Sigmoid colon (tissue), 4 donors: ENCODE data around the gene TDRD7.

Experiments used
- EP300 ChIP-seq, 4 donors: sonication (generic); formaldehyde crosslinking; IDR thresholded peaks; one replicate each; pipeline ENCODE4 v1.6.1; 2017; ENCODE audit warnings: antibody characterized with exemption in 4 of 4
- TF ChIP-seq, protein P1 (sequence below), 4 experiments: fragments of 450-650 bp in 3 of 4; fragments of 200-600 bp in 1 of 4; IDR thresholded peaks; one replicate each; pipeline ENCODE4 v1.5.1; 2016 to 2019; ENCODE audit warnings: antibody characterized with exemption in 4 of 4, mild to moderate bottlenecking in 3 of 4, moderate library complexity in 2 of 4

DNA sequence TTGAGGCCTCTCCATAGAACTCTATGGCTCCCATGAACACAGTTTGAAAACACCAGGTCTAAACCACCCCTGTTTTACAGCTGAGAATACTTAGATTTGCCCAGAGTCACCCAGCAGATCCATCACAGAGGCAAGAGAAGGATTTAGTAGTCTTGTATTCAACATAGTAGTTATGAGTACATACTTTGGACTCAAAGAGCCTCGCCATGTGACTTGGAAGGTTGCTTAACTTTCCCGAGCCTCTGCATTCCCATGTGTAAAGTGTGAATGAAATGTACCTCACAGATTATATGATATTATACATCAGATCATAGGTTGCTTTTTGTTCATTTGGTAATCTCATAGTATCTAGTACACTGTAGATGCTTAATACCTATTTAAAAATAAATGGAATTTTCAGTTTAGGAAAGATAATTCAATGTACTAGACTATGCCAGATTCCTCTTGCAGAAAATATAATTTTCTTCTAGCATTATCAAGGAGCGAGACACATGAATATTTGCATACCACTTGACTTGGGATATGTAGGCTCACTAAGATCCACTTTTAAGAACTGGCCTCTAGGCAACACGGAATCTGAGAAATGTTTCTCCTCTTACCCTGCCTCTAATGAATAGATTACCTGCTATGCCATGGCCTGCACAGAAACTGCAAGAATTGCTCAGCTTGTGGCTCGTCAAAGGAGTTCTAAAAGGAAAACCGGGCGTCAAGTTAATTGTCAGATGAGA is 18.6 kb downstream of the TDRD7 start:
- TF ChIP-seq EP300 (IDR thresholded peaks at IDR 0.05), result no peak
- TF ChIP-seq, protein P1, sequence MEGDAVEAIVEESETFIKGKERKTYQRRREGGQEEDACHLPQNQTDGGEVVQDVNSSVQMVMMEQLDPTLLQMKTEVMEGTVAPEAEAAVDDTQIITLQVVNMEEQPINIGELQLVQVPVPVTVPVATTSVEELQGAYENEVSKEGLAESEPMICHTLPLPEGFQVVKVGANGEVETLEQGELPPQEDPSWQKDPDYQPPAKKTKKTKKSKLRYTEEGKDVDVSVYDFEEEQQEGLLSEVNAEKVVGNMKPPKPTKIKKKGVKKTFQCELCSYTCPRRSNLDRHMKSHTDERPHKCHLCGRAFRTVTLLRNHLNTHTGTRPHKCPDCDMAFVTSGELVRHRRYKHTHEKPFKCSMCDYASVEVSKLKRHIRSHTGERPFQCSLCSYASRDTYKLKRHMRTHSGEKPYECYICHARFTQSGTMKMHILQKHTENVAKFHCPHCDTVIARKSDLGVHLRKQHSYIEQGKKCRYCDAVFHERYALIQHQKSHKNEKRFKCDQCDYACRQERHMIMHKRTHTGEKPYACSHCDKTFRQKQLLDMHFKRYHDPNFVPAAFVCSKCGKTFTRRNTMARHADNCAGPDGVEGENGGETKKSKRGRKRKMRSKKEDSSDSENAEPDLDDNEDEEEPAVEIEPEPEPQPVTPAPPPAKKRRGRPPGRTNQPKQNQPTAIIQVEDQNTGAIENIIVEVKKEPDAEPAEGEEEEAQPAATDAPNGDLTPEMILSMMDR (IDR thresholded peaks at IDR 0.05), result no peak
